Activated CD4-positive, alpha-beta T cell treated with anti-CD3 and anti-CD28 coated beads for 36 hours (primary cell): Measurements from ENCODE around the gene DPH6. TPM values are rescaled to one million over a fixed set of nuclear protein-coding genes. Genes with fewer than 3 reads are reported as not detected.

ENCODE experiments used
- ATAC-seq: fragments of 200-7000 bp; cut with Tn5 transposase; one replicate; pipeline ENCODE4 v1.10.0; 2021; ENCODE audit warnings: mild to moderate bottlenecking, moderate library complexity
- CTCF ChIA-PET: fragments of 350-600 bp; sonication (Branson Sonifier 250); formaldehyde crosslinking; loops from one replicate; lab custom pipeline; 2021; ENCODE audit warnings: antibody characterized with exemption; lab: Charles Lee
- POLR2A ChIA-PET: fragments of 350-600 bp; sonication (Branson Sonifier 250); formaldehyde crosslinking; loops from one replicate; lab custom pipeline; 2021; ENCODE audit warnings: antibody characterized with exemption, inconsistent platforms; lab: Charles Lee
- DNase-seq: peaks from one replicate; pipeline ENCODE4 v3.0.0-alpha.2; 2020
- H3K27ac Mint-ChIP-seq: one replicate; pipeline ENCODE4 v1.8.0; 2021; ENCODE audit warnings: mixed read lengths
- H3K27me3 Mint-ChIP-seq: one replicate; pipeline ENCODE4 v1.8.0; 2021; ENCODE audit warnings: mixed read lengths
- H3K36me3 Mint-ChIP-seq: one replicate; pipeline ENCODE4 v1.8.0; 2021; ENCODE audit warnings: low read depth, mixed read lengths
- H3K4me1 Mint-ChIP-seq: one replicate; pipeline ENCODE4 v1.8.0; 2021; ENCODE audit warnings: mixed read lengths
- H3K4me3 Mint-ChIP-seq: one replicate; pipeline ENCODE4 v1.8.0; 2021; ENCODE audit warnings: mild to moderate bottlenecking, moderate library complexity, mixed read lengths
- H3K9me3 Mint-ChIP-seq: one replicate; pipeline ENCODE4 v1.8.0; 2021; ENCODE audit warnings: low read depth, mixed read lengths
- intact Hi-C, 2 experiments: fragments of 100-400 bp; cut with DNase I in 1 of 2; cut with micrococcal nuclease in 1 of 2; formaldehyde crosslinking; loops; one replicate each; pipeline versions ENCODE4 v1.14.2 to v1.15.1; 2022 to 2024; cut with DNase I, micrococcal nuclease
- microRNA-seq: library from miRNA; unstranded; fragments of <30 nt; microRNA quantifications from one replicate; pipeline ENCODE4 v1.2.0, GENCODE V29; 2021; ENCODE audit warnings: borderline replicate concordance
- total RNA-seq, 2 experiments: library from RNA; stranded (reverse); gene quantifications; one replicate each; pipeline ENCODE4 v1.2.3, GENCODE V29; 2021

DPH6 gene
- total RNA-seq, 2 experiments from 2014 or later = 8.1 to 14.0 TPM

- Mint-ChIP-seq H3K4me3 (no peak overlapping the region), H3K27ac (no peak overlapping the region), H3K9me3 (no peaks in the 10 kb centered on the region), H3K27me3 (no peaks in the 10 kb centered on the region), H3K36me3 (no peaks in the 10 kb centered on the region), H3K4me1 (no peaks in the 10 kb centered on the region)
- POLR2A ChIA-PET = no interaction called here
- no peak for ATAC-seq
- CTCF ChIA-PET = no interaction called here
- intact Hi-C loops = no loop called here
- no peak for DNase-seq
These were observed 218.2 kb downstream of the DPH6 start for GRCh38 chr15:35327789-35328188.

- POLR2A ChIA-PET = no interaction called here
- Mint-ChIP-seq H3K27me3 (no peaks in the 10 kb centered on the region), H3K36me3 (no peaks in the 10 kb centered on the region), H3K9me3 (no peaks in the 10 kb centered on the region), H3K4me3 (no peak overlapping the region), H3K27ac (no peak overlapping the region), H3K4me1 (no peaks in the 10 kb centered on the region)
- CTCF ChIA-PET = interaction anchor here (1.0 kb wide), 1 partner anchor 119 kb away, joined by 3 read pairs; no protein-coding TSS in a partner anchor
- intact Hi-C loops = no loop called here
- DNase-seq (no peak), ATAC-seq (no peak)
These were observed 220.5 kb downstream of the DPH6 start for GRCh38 chr15:35325374-35325941.

GRCh38 chr15:35323141-35323540 lies 222.8 kb downstream of the DPH6 start:
- no peaks in the 10 kb centered on the region for H3K36me3 Mint-ChIP-seq
- H3K4me3 Mint-ChIP-seq = no peak overlapping the region
- CTCF ChIA-PET = interaction anchor here (1.1 kb wide), 1 partner anchor 21 kb away, joined by 3 read pairs; no protein-coding TSS in a partner anchor
- H3K9me3 Mint-ChIP-seq = no peaks in the 10 kb centered on the region
- intact Hi-C loops = no loop called here
- no peaks in the 10 kb centered on the region for H3K4me1 Mint-ChIP-seq
- no peaks in the 10 kb centered on the region for H3K27me3 Mint-ChIP-seq
- ATAC-seq = no peak
- POLR2A ChIA-PET = no interaction called here
- no peak for DNase-seq
- H3K27ac Mint-ChIP-seq = no peak overlapping the region

- intact Hi-C loops = no loop called here
- no peak overlapping the region for H3K4me3 Mint-ChIP-seq
- no peak overlapping the region for H3K27ac Mint-ChIP-seq
- no peaks in the 10 kb centered on the region for H3K27me3 Mint-ChIP-seq
- H3K36me3 Mint-ChIP-seq = no peaks in the 10 kb centered on the region
- ATAC-seq (no peak), DNase-seq (no peak)
- H3K9me3 Mint-ChIP-seq = no peaks in the 10 kb centered on the region
- no peaks in the 10 kb centered on the region for H3K4me1 Mint-ChIP-seq
- ChIA-PET CTCF (interaction anchor here (1.1 kb wide), 1 partner anchor 22 kb away, joined by 3 read pairs; no protein-coding TSS in a partner anchor), POLR2A (no interaction called here)
These were observed 224.0 kb downstream of the DPH6 start for GRCh38 chr15:35321926-35322325.

- ATAC-seq (no peak), DNase-seq (no peak)
- no peaks in the 10 kb centered on the region for H3K36me3 Mint-ChIP-seq
- ChIA-PET CTCF (no interaction called here), POLR2A (no interaction called here)
- intact Hi-C loops = no loop called here
- no peak overlapping the region for H3K27ac Mint-ChIP-seq
- no peaks in the 10 kb centered on the region for H3K4me1 Mint-ChIP-seq
- H3K4me3 Mint-ChIP-seq = no peak overlapping the region
- no peaks in the 10 kb centered on the region for H3K9me3 Mint-ChIP-seq
- H3K27me3 Mint-ChIP-seq = no peaks in the 10 kb centered on the region
These were observed 225.1 kb downstream of the DPH6 start for GRCh38 chr15:35320911-35321310.

Small RNA genes lying within 50 kb of the gene (microRNA-seq; reads per million reads assigned to microRNA genes)
- gene MIR3942 = not detected
